NCI-H187 treated with DMSO at 0.1 percent for 48 hours (cell line): ENCODE measurements around the gene MTLN.
"Not testable (repeated sequence)": the region's sequence is repeated elsewhere in the genome, so short reads cannot be mapped to it uniquely, and the experiment has no call there.

Experiments
- DNase-seq: peaks from one replicate; lab custom pipeline; 2025; lab: John Stamatoyannopoulos, UW

Gene MTLN

GRCh38 chr2:110198016-110198415, 14.3 kb downstream of the MTLN start:
- DNase-seq: no peak

GRCh38 chr2:110197452-110197851, 14.9 kb downstream of the MTLN start:
- DNase-seq: no peak

GRCh38 chr2:110190169-110190568, 22.2 kb downstream of the MTLN start:
- DNase-seq: not testable (repeated sequence)

GRCh38 chr2:110182449-110182848, 29.9 kb downstream of the MTLN start:
- DNase-seq: no peak

GRCh38 chr2:110180036-110180435, 32.3 kb downstream of the MTLN start:
- DNase-seq: no peak

GRCh38 chr2:110173523-110173922, 38.8 kb downstream of the MTLN start:
- no peak for DNase-seq

- DNase-seq: no peak
Observed at GRCh38 chr2:110172506-110172905, 39.8 kb downstream of the MTLN start.

GRCh38 chr2:110170102-110170501, 42.2 kb downstream of the MTLN start:
- no peak for DNase-seq

- no peak for DNase-seq
Observed at GRCh38 chr2:110167326-110168000, 44.9 kb downstream of the MTLN start.

GRCh38 chr2:110166266-110166665, 46.1 kb downstream of the MTLN start:
- DNase-seq: no peak
